Fibroblast of gingiva (primary cell): ENCODE results near the gene CCDC77.
"Not testable (repeated sequence)": the region's sequence is repeated elsewhere in the genome, so short reads cannot be mapped to it uniquely, and the experiment has no call there.

ENCODE experiments used
- DNase-seq: peaks from one replicate; pipeline ENCODE4 v3.0.0-alpha.2; 2011; ENCODE audit warnings: low read depth

CCDC77 gene

GRCh38 chr12:401235-402028, at the start of gene CCDC77:
CCDC77 (plus strand) TSS chr12:401644; CDS start chr12:409384, 7,740 bp downstream.
- DNase-seq: peak; percentile 87

DNA sequence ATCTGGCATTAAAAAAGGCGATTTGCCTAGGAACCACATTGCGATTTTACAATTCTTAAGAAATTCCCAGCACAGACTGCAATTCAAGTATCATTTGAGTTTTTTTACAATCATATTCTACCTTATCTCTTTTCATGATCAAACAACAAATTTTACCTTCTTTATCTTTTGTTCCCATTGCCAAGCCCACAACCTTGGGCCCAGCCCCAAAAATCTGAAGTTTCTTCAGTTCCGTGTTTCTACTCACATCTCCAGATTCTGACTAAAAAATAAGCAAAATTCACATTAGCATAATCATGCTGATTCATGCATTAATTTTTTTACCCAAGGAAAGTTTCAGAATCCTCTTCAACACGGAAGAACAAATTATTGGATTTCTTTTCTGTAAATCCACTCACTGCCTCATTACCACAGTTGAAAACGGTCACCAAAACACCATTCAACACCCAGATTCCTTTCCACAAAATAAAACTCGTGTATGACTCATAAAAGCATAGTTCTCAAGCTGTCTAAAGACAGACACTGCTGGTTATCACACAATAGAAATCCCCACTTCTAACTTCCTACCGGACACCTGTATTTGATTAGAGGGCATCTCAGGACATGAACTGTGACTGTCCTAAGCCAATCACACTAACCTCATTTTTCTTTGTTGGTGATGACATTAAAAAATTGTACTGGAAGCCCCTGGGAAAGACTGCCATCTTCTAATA, 45.0 kb upstream of the CCDC77 start:
- DNase-seq: peak; percentile 15

DNA sequence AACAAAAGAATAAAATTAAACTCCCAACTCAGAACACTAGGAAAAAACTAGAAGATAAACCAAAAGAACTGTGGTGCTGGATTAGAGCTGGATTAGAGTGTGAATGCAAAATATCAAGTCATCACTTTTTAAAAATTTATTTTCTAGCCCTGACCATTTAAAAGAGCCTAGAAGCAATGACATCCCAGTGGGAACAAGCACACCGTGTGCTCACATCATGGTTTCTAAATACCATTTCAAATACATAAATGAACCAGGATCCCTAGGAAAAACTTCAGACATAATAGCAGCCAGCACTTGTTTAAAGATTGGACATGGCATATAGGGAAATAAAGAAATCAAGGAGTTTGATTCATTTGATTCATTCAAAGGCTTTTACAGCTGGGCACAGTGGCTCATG, 42.4 kb upstream of the CCDC77 start:
- DNase-seq: no peak

DNA sequence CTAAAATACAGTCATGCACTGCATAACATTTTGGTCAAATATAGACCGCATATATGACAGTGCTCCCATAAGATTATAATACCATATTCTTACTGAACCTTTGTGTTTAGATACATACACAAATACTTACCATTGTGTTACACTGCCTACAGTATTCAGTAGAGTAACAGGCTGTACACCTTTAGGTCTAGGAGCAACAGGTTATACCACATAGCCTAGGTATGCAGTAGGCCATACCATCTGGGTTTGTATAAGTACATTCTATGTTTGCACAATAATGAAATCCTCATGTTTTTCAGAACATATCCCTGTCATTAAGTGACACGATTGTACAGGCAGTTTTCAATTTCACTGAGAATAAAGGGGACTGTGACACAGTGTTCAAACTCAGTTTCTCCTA, 34.6 kb upstream of the CCDC77 start:
- no peak for DNase-seq

DNA sequence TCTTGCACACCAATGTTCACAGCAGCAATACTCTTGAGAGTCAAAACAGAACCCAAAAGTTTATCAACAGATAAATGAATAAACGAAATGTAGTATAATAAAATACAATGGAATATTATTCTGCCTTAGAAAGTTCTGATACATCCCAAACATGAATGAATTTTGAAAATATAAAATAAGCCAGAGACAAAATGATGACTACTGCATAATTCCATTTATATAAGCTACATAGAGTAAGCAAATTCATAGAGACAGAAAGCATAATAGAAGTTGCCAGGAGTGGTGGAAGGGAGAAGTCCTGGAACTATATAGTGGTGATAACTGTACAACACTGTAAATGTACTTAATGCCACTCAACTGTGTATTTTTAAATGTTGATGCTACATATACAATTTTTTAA, 33.5 kb upstream of the CCDC77 start:
- DNase-seq: no peak

DNA sequence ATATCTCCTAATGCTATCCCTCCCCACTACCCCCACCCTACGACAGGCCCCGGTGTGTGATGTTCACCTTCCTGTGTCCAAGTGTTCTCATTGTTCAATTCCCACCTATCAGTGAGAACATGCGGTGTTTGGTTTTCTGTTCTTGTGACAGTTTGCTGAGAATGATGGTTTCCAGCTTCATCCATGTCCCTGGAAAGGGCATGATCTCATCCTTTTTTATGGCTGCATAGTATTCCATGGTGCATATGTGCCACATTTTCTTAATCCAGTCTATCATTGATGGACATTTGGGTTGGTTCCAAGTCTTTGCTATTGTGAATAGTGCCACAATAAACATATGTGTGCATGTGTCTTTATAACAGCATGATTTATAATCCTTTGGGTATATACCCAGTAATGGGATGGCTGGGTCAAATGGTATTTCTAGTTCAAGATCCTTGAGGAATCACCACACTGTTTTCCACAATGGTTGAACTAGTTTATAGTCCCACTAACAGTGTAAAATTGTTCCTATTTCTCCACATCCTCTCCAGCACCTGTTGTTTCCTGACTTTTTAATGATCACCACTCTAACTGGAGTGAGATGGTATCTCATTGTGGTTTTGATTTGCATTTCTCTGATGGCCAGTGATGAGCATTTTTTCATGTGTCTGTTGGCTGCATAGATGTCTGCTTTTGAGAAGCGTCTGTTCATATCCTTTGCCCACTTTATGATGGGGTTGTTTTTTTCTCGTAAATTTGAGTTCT, 30.5 kb upstream of the CCDC77 start:
- DNase-seq: not testable (repeated sequence)

DNA sequence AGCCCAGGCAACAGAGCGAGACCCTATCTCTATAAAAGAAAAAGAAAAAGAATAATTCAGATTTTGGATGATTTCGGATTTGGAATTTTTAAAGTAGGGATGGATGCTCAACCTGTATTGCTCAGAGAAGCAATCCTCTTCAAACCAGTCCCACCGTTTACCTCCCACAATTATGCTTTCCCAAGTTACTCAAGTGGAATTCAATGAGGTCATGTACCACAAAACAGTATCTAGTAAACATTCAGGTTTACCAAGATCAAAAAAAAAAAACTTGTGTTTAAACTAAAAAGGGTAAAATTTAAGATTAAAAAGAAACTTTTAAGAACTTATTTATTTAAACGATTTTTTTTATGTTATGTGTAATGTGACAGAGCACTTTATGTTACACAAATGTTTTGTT, 14.8 kb upstream of the CCDC77 start:
- peak; percentile 12 for DNase-seq

DNA sequence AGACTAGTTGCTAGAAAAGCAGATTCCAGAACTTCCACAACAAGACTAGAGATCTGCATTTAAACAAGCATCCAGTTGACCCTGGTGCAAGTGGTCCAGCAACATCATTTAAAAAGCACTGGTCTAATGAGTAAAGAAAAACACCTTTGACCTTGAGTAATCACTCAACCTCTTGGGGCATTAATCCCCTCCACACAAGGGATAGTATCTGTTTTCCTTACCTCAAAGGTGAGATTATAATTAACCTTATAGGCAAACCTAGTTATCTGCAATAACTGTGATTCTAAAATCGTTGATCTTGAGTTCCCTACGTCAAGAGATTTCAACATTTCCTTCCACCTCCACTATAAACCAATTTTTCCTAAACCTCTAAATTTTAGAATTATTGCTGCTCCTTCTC, 13.4 kb upstream of the CCDC77 start:
- no peak for DNase-seq

- DNase-seq: peak; percentile 3
Measured at GRCh38 chr12:388541-389141, 12.8 kb upstream of the CCDC77 start.

GRCh38 chr12:389142-390096, 12.0 kb upstream of the CCDC77 start, which contains the start of gene KDM5A:
KDM5A (minus strand) TSS chr12:389320; CDS start chr12:389091, 229 bp downstream.
- peak; percentile 97 for DNase-seq

GRCh38 chr12:400828-401227, 616 bp upstream of the CCDC77 start:
- DNase-seq: no peak

DNA sequence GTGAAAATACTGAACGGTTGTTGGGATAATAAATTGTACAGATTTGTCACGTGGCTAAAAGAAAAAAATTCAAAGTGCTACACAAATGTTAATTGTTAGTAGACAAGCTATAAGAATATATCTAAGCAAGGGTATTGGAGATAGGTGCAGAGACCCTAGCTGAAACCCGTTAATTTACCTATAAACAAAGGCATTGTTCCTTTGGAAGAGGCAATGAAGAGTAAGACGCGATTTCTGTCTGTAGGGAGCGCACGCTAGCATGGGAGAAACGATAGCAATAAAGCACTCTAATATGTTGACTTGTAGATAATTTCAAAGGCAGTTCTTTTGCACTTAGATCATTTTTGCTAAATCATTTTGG, 565 bp downstream of the CCDC77 start:
- peak; percentile 16 for DNase-seq

- DNase-seq: no peak
Measured at GRCh38 chr12:414859-415258, 13.4 kb downstream of the CCDC77 start.

DNA sequence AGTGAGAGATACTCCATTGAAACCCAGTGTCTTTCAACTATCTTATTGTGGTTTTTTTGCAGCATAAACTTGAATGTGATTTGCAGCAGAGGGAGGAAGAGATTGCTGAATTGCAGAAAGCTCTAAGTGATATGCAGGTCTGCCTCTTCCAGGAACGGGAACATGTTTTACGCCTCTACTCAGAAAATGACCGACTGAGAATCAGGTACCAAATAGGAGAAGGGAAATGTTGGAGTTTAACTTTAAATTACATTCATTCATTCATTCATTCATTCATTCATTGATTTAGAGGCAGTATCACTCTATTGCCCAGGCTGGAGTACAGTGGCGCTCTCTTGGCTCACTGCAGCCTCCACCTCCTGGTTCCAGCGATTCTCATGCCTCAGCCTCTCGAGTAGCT, 17.0 kb downstream of the CCDC77 start:
- DNase-seq: no peak

- DNase-seq: no peak
Measured at GRCh38 chr12:422526-422925, 21.1 kb downstream of the CCDC77 start.

GRCh38 chr12:435737-436136, 34.3 kb downstream of the CCDC77 start:
- DNase-seq: not testable (repeated sequence)

- peak; percentile 4 for DNase-seq
Measured at GRCh38 chr12:442235-442884, 40.9 kb downstream of the CCDC77 start.

DNA sequence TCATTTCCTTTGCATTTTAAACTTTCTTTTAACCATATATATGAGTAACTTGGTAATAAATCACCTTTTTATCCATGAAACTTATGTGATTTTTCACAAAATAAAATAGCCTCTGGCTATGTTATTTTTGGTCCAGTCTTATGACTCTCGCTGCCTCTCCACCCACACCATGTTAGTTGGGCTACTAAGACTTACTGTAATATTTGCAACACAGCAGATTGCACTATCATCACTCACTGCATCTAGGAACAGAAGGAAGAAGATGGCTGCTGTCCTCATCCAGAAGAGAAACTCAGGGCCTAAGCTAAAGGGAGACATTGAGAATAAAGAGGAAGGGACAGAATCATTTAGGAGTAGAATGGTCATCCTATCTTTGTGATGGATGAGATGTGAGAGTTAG, 45.7 kb downstream of the CCDC77 start:
- DNase-seq: no peak

DNA sequence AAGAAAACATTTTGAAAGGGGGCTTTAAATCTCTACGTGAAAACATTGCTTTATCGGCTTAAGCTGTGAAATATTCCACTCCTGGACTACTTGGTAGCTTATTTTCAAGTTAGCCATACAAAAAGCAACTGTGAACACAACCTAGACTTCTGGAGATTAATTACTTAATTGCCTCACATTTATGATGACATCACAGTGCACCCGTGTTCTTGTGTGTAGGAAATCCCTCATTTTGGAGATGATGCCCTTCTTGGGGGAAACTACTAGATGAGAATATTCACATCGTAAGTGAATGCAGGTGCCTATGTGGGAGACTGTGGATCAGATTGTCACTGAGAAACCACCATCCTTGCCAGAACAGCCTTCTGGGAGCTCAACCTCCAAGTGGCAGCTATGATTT, 47.8 kb downstream of the CCDC77 start:
- DNase-seq: no peak

DNA sequence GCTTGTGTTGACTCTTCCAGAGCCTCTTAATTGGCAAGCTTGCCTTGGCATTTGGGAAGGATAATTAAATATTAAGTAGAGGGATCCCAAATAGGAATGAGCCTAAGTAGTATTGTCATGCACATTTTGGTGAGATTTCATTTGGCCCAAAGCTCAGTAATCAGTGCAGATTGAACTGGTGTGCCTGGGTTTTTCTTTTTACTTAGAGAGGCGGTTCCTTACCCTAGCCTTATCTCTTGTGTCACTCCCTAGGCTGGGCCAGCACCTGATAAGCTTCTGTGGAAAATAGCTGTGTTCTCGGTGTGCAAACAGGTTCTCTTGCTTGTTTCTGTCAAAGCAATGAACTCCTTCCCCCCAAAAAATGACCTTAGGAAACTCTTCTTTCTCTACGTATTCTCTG, 49.0 kb downstream of the CCDC77 start:
- no peak for DNase-seq
